Muscle of arm (tissue), 12 donors: ENCODE results near the gene FLT3. TPM values are rescaled to one million over a fixed set of nuclear protein-coding genes. Genes with fewer than 3 reads are reported as not detected.

Experiments used
- DNase-seq: peaks from one replicate; pipeline ENCODE4 v3.0.0-alpha.2; 2013
- polyA plus RNA-seq, 12 donors: library from polyadenylated mRNA; unstranded; fragments of 120-200 nt; gene quantifications; one replicate each; pipeline ENCODE4 v1.2.1, GENCODE V29; 2013; ENCODE audit not compliant: insufficient read length in 12 of 12

FLT3 gene
- polyA plus RNA-seq, 12 donors, result 0.05 to 1.0 (median 0.23) TPM; not detected in 2

GRCh38 chr13:28002886-28003698 lies 97.3 kb downstream of the FLT3 start:
- DNase-seq, result no peak

- DNase-seq, result no peak
Measured at GRCh38 chr13:28001837-28002473, 98.4 kb downstream of the FLT3 start.

- no peak for DNase-seq
Measured at GRCh38 chr13:28001049-28001448, 99.3 kb downstream of the FLT3 start.

GRCh38 chr13:28000567-28000966 lies 99.8 kb downstream of the FLT3 start:
- DNase-seq, result no peak

GRCh38 chr13:27997904-27998522 lies 102.4 kb downstream of the FLT3 start:
- DNase-seq, result peak; percentile 23

GRCh38 chr13:27991881-27992280 lies 108.5 kb downstream of the FLT3 start:
- DNase-seq, result no peak

GRCh38 chr13:27988520-27988919 lies 111.9 kb downstream of the FLT3 start, which contains the start of gene URAD:
Gene URAD, minus strand, starts transcription at chr13:27988693. Its CDS starts 56 bp downstream, at chr13:27988637.
- no peak for DNase-seq

GRCh38 chr13:27985600-27985999 lies 114.8 kb downstream of the FLT3 start:
- DNase-seq, result no peak

GRCh38 chr13:27982361-27982760 lies 118.0 kb downstream of the FLT3 start:
- DNase-seq, result no peak

GRCh38 chr13:27981006-27981708 lies 119.2 kb downstream of the FLT3 start:
- DNase-seq, result no peak

GRCh38 chr13:27980280-27980998 lies 119.9 kb downstream of the FLT3 start:
- DNase-seq, result no peak

GRCh38 chr13:27979765-27980279 lies 120.6 kb downstream of the FLT3 start:
- no peak for DNase-seq

GRCh38 chr13:27979001-27979643 lies 121.3 kb downstream of the FLT3 start:
- no peak for DNase-seq

- DNase-seq, result no peak
Measured at GRCh38 chr13:27978301-27978968, 121.9 kb downstream of the FLT3 start.

- DNase-seq, result no peak
Measured at GRCh38 chr13:27977476-27978300, 122.7 kb downstream of the FLT3 start.

GRCh38 chr13:27976362-27977091 lies 123.8 kb downstream of the FLT3 start:
- no peak for DNase-seq

GRCh38 chr13:27975564-27976361 lies 124.6 kb downstream of the FLT3 start:
- DNase-seq, result no peak
